IMR-90 (cell line): ENCODE data around the gene SPRR3. TPM values are rescaled to one million over a fixed set of nuclear protein-coding genes. Genes with fewer than 3 reads are reported as not detected.

Source experiments
- ATAC-seq: fragments of 200-7000 bp; cut with Tn5 transposase; 2 replicates; pipeline ENCODE4 v1.9.1; 2020; ENCODE audit warnings: low read depth, mild to moderate bottlenecking, moderate library complexity
- BruUV-seq: library from RNA; stranded (reverse); fragments of 400-500 nt; replicated peaks from 2 replicates; lab custom pipeline; 2021; lab: Mats Ljungman, UMichigan
- CTCF ChIA-PET: fragments of 300-600 bp; formaldehyde crosslinking; extraction: SDS; loops from one replicate; lab custom pipeline; 2021; ENCODE audit warnings: antibody characterized with exemption; lab: Yijun Ruan, JAX
- POLR2A ChIA-PET: fragments of 300-600 bp; sonication (Branson Sonifier 250); formaldehyde crosslinking; loops from one replicate; lab custom pipeline; 2022; ENCODE audit warnings: antibody characterized with exemption; ENCODE audit not compliant: unreplicated experiment; lab: Charles Lee
- DNase-seq: peaks from one replicate; pipeline ENCODE4 v3.0.0; 2013
- H2AFZ ChIP-seq: replicated peaks from 2 replicates; pipeline ENCODE3; 2013; ENCODE audit warnings: low read length, mild to moderate bottlenecking; ENCODE audit not compliant: poor library complexity
- H2AK5ac ChIP-seq: 2 replicates; pipeline ENCODE4 v1.6.1; 2013; ENCODE audit warnings: low read depth, low read length, inconsistent platforms
- H2AK9ac ChIP-seq: replicated peaks from 2 replicates; pipeline ENCODE3; 2013; ENCODE audit warnings: mild to moderate bottlenecking, low read depth, low read length, moderate library complexity; ENCODE audit not compliant: poor library complexity
- H2BK120ac ChIP-seq: 2 replicates; pipeline ENCODE4 v1.6.1; 2013; ENCODE audit warnings: low read depth, low read length, inconsistent platforms
- H2BK15ac ChIP-seq: 3 replicates; pipeline ENCODE4 v1.6.1; 2013; ENCODE audit warnings: low read depth, low read length, inconsistent platforms
- H2BK20ac ChIP-seq: 2 replicates; pipeline ENCODE4 v1.6.1; 2013; ENCODE audit warnings: low read depth, mild to moderate bottlenecking, inconsistent platforms, low read length, moderate library complexity
- H2BK5ac ChIP-seq: 2 replicates; pipeline ENCODE4 v1.6.1; 2013; ENCODE audit warnings: mild to moderate bottlenecking, low read depth, low read length, inconsistent platforms; ENCODE audit not compliant: poor library complexity, severe bottlenecking
- H3K14ac ChIP-seq: replicated peaks from 2 replicates; pipeline ENCODE4 v1.6.1; 2013; ENCODE audit warnings: low read depth, low read length, inconsistent platforms
- H3K18ac ChIP-seq: 2 replicates; pipeline ENCODE4 v1.6.1; 2013; ENCODE audit warnings: low read depth, low read length, control low read depth
- H3K23ac ChIP-seq: 2 replicates; pipeline ENCODE4 v1.6.1; 2013; ENCODE audit warnings: low read depth, low read length, inconsistent platforms
- H3K27ac ChIP-seq: 2 replicates; pipeline ENCODE4 v1.5.1; 2013; ENCODE audit warnings: mild to moderate bottlenecking, control low read depth, low read length; ENCODE audit not compliant: insufficient read depth
- H3K27me3 ChIP-seq: 2 replicates; pipeline ENCODE4 v1.6.1; 2013; ENCODE audit warnings: low read length; ENCODE audit not compliant: control insufficient read depth, insufficient read depth
- H3K36me3 ChIP-seq: 2 replicates; pipeline ENCODE4 v1.6.1; 2013; ENCODE audit warnings: low read length, mixed read lengths; ENCODE audit not compliant: control insufficient read depth, insufficient read depth
- H3K4ac ChIP-seq: 2 replicates; pipeline ENCODE4 v1.6.1; 2013; ENCODE audit warnings: low read depth, low read length, inconsistent platforms
- H3K4me1 ChIP-seq: 2 replicates; pipeline ENCODE4 v1.6.1; 2013; ENCODE audit warnings: low read length, mixed read lengths; ENCODE audit not compliant: control insufficient read depth, insufficient read depth
- H3K4me2 ChIP-seq: 2 replicates; pipeline ENCODE4 v1.6.1; 2013; ENCODE audit warnings: low read depth, mild to moderate bottlenecking, control low read depth, low read length, moderate library complexity
- H3K4me3 ChIP-seq: 2 replicates; pipeline ENCODE4 v1.5.1; 2013; ENCODE audit warnings: low read depth, mild to moderate bottlenecking, control low read depth, low read length, moderate library complexity; ENCODE audit not compliant: insufficient read depth
- H3K56ac ChIP-seq: 2 replicates; pipeline ENCODE4 v1.6.1; 2013; ENCODE audit warnings: low read length, inconsistent platforms; ENCODE audit not compliant: insufficient read depth; ENCODE audit errors: extremely low read depth
- H3K79me1 ChIP-seq, 2 experiments: 2 replicates each; pipeline ENCODE4 v1.6.1; 2013; ENCODE audit warnings: low read length in 2 of 2, inconsistent platforms in 1 of 2, low read depth in 1 of 2
- H3K9ac ChIP-seq: 2 replicates; pipeline ENCODE4 v1.6.1; 2013; ENCODE audit warnings: low read depth, low read length, control low read depth
- H3K9me1 ChIP-seq: 2 replicates; pipeline ENCODE4 v1.6.1; 2013; ENCODE audit warnings: low read length, inconsistent platforms; ENCODE audit not compliant: insufficient read depth
- H3K9me3 ChIP-seq: 2 replicates; pipeline ENCODE4 v1.6.1; 2013; ENCODE audit warnings: low read length; ENCODE audit not compliant: control insufficient read depth, insufficient read depth
- H4K20me1 ChIP-seq: 2 replicates; pipeline ENCODE4 v1.6.1; 2013; ENCODE audit warnings: low read length, inconsistent platforms; ENCODE audit not compliant: insufficient read depth
- H4K5ac ChIP-seq: 2 replicates; pipeline ENCODE4 v1.6.1; 2013; ENCODE audit warnings: mild to moderate bottlenecking, low read depth, low read length, control low read depth
- H4K8ac ChIP-seq, 2 experiments: 2 replicates each; pipeline ENCODE4 v1.6.1; 2013; ENCODE audit warnings: low read depth in 2 of 2, low read length in 2 of 2, control low read depth in 1 of 2, inconsistent platforms in 1 of 2
- H4K91ac ChIP-seq: 2 replicates; pipeline ENCODE4 v1.6.1; 2013; ENCODE audit warnings: low read depth, low read length, inconsistent platforms; ENCODE audit not compliant: insufficient read depth
- BHLHE40 ChIP-seq: fragments of 150-350 bp; IDR thresholded peaks from 2 replicates; pipeline ENCODE4 v1.6.1; 2016; ENCODE audit warnings: mild to moderate bottlenecking, low read depth, low read length
- CEBPB ChIP-seq: IDR thresholded peaks from 2 replicates; pipeline ENCODE4 v1.6.1; 2012; ENCODE audit warnings: low read depth, low read length, improper control_type of control experiment
- CHD1 ChIP-seq: IDR thresholded peaks from 2 replicates; pipeline ENCODE4 v1.6.1; 2012; ENCODE audit warnings: low read depth, low read length, improper control_type of control experiment
- MAZ ChIP-seq: IDR thresholded peaks from 2 replicates; pipeline ENCODE4 v1.6.1; 2012; ENCODE audit warnings: low read depth, mild to moderate bottlenecking, low read length, improper control_type of control experiment, moderate library complexity, borderline replicate concordance
- POLR2A ChIP-seq: IDR thresholded peaks from 2 replicates; pipeline ENCODE4 v1.6.1; 2012; ENCODE audit warnings: mild to moderate bottlenecking, low read depth, low read length
- USF2 ChIP-seq: fragments of 150-350 bp; IDR thresholded peaks from 2 replicates; pipeline ENCODE4 v1.6.1; 2017; ENCODE audit warnings: mild to moderate bottlenecking, antibody characterized with exemption, low read length, low read depth
- WGBS, 2 experiments: methylation state at CpG; one replicate each; pipeline versions ENCODE4 v1.1.5 to v1.1.7; 2013; ENCODE audit warnings: missing lambda C conversion rate in 2 of 2; ENCODE audit not compliant: insufficient read length in 1 of 2; ENCODE audit errors: extremely low coverage in 2 of 2; 5-methylcytosine and 5-hydroxymethylcytosine counted together
- dilution Hi-C: fragments of 300-500 bp; cut with HindIII; formaldehyde crosslinking; loops from one replicate; pipeline ENCODE4 v1.14.3; 2018; ENCODE audit warnings: low sequenced_read_pairs; ENCODE audit not compliant: unreplicated experiment
- in situ Hi-C: fragments of 300-500 bp; cut with MboI; formaldehyde crosslinking; loops from 3 replicates; pipeline ENCODE4 v1.14.3; 2019; ENCODE audit warnings: low sequenced_read_pairs, inconsistent platforms, mixed read lengths
- intact Hi-C: fragments of 100-400 bp; cut with micrococcal nuclease; formaldehyde crosslinking; loops from 2 replicates; pipeline ENCODE4 v1.10.0; 2022
- polyA plus RNA-seq, 3 experiments: library from polyadenylated mRNA; depleted of rRNA; stranded (reverse); fragments of >200 nt; gene quantifications; 2 replicates each; pipeline ENCODE4 v1.2.3, GENCODE V29; 2012; ENCODE audit warnings: low replicate concordance in 1 of 3
- total RNA-seq: library from RNA; depleted of rRNA; stranded (reverse); fragments of >200 nt; gene quantifications from 2 replicates; pipeline ENCODE4 v1.2.3, GENCODE V29; 2012
- TF ChIP-seq, protein P1 (sequence below): fragments of 150-350 bp; IDR thresholded peaks from 2 replicates; pipeline ENCODE4 v1.6.1; 2016; ENCODE audit warnings: low read depth, mild to moderate bottlenecking, low read length, moderate library complexity, borderline replicate concordance

SPRR3 gene
- total and polyA plus RNA-seq, 2 of the 4 experiments (the other 2 are of a cell fraction): not detected

GRCh38 chr1:152959273-152959672 is 42.3 kb upstream of the SPRR3 start:
- no peak overlapping the region for H3K14ac ChIP-seq
- H2AK5ac ChIP-seq: no peak overlapping the region
- no CpG with 5 or more reads among the region's 3 CpGs for WGBS, 2 experiments
- no peak overlapping the region for H3K56ac ChIP-seq
- no peak overlapping the region for H3K23ac ChIP-seq
- ChIA-PET POLR2A (no interaction called here), CTCF (no interaction called here)
- no peaks in the 10 kb centered on the region for H3K36me3 ChIP-seq
- no peak overlapping the region for H2BK15ac ChIP-seq
- ATAC-seq (no peak), DNase-seq (no peak)
- H2BK5ac ChIP-seq: no peak overlapping the region
- dilution Hi-C loops: no loop called here
- H4K5ac ChIP-seq: no peak overlapping the region
- H4K8ac ChIP-seq: no peak overlapping the region
- H3K4me1 ChIP-seq: no peaks in the 10 kb centered on the region
- H3K27ac ChIP-seq: no peak overlapping the region
- TF ChIP-seq POLR2A: no peak
- TF ChIP-seq BHLHE40: no peak
- TF ChIP-seq CHD1: no peak
- TF ChIP-seq, protein P1, sequence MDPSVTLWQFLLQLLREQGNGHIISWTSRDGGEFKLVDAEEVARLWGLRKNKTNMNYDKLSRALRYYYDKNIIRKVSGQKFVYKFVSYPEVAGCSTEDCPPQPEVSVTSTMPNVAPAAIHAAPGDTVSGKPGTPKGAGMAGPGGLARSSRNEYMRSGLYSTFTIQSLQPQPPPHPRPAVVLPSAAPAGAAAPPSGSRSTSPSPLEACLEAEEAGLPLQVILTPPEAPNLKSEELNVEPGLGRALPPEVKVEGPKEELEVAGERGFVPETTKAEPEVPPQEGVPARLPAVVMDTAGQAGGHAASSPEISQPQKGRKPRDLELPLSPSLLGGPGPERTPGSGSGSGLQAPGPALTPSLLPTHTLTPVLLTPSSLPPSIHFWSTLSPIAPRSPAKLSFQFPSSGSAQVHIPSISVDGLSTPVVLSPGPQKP: no peak
- no peak for TF ChIP-seq USF2
- no peak for TF ChIP-seq CEBPB
- no peak for TF ChIP-seq MAZ
- no peak overlapping the region for H3K9ac ChIP-seq
- H4K20me1 ChIP-seq: no peaks in the 10 kb centered on the region
- no peaks in the 10 kb centered on the region for H3K27me3 ChIP-seq
- no peak overlapping the region for H2AFZ ChIP-seq
- no peak overlapping the region for H2AK9ac ChIP-seq
- H3K4ac ChIP-seq: no peak overlapping the region
- no peak overlapping the region for H2BK120ac ChIP-seq
- no TSS peak for BruUV-seq
- intact Hi-C loops: no loop called here
- H4K91ac ChIP-seq: no peak overlapping the region
- in situ Hi-C loops: no loop called here
- no peak overlapping the region for H2BK20ac ChIP-seq
- no peak overlapping the region for H3K4me3 ChIP-seq
- H3K18ac ChIP-seq: no peak overlapping the region
- no peaks in the 10 kb centered on the region; the same call in 1 of the 2 replicates for H3K9me3 ChIP-seq
- H3K79me1 ChIP-seq: no peaks in the 10 kb centered on the region
- H3K9me1 ChIP-seq: no peaks in the 10 kb centered on the region
- no peak overlapping the region for H3K4me2 ChIP-seq
